Mesodermal cell (in vitro differentiated cells): ENCODE results near the gene UBTF.

Experiments
- H3K27ac ChIP-seq: 2 replicates; pipeline ENCODE4 v1.7.0; 2013; ENCODE audit warnings: mild to moderate bottlenecking, low read depth, low read length, moderate library complexity; ENCODE audit not compliant: severe bottlenecking
- H3K36me3 ChIP-seq: 2 replicates; pipeline ENCODE4 v1.7.1; 2013; ENCODE audit warnings: mild to moderate bottlenecking, low read length, moderate library complexity; ENCODE audit not compliant: control insufficient read depth, insufficient read depth
- H3K4me1 ChIP-seq: one replicate; pipeline ENCODE4 v1.7.1; 2013; ENCODE audit warnings: mild to moderate bottlenecking, low read length; ENCODE audit not compliant: insufficient read depth, control insufficient read depth, poor library complexity, severe bottlenecking
- H3K4me3 ChIP-seq: 2 replicates; pipeline ENCODE4 v1.7.0; 2013; ENCODE audit warnings: low read length, control low read depth, mild to moderate bottlenecking; ENCODE audit not compliant: insufficient read depth, poor library complexity, severe bottlenecking; ENCODE audit errors: extremely low read depth
- H3K9me3 ChIP-seq: 2 replicates; pipeline ENCODE4 v1.7.1; 2013; ENCODE audit warnings: mild to moderate bottlenecking, low read length, moderate library complexity; ENCODE audit not compliant: control insufficient read depth
- WGBS, 2 experiments: methylation state at CpG; one replicate each; pipeline ENCODE4 v1.1.5; 2013; ENCODE audit warnings: missing lambda C conversion rate in 2 of 2; ENCODE audit not compliant: insufficient coverage in 2 of 2; 5-methylcytosine and 5-hydroxymethylcytosine counted together

Gene UBTF

DNA sequence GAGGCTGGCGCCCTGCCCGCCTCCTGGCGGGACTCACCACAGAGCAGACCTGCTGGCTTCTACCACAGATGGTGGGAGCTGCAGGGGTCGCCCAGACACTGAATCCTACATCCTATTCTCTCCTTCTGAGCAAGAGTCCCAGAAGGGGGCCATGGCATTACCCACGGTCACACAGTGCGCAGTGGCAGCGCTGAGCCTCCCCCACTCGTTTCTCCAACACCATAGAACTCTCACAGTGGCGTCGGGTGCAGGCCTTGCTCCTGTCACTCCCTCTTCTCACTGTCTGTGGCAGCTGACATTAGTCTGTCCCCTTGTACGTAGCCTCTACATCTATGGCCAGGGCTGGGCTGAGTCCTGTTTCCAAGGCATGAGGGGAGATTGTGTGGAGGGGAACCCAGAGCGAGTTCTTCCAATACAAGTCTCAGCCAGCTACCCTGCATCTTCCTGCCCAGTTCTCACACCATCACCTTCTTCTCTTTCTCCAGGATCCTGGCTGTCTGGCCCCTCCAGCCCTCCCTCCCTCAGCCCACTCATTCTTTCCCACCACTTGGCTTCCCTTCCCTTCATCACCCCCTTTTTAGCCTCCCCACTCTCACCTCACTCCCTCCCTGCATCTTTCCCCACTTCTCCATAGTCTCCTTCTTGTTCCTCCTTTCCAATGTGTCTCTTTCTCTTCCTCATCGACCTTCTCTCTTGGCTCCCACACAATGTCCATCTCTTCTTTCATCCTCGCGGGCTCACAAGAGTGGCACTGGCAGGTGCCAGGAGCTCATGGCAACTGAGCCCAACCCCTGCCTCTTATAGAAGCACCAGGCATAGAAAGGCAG lies 5.9 kb downstream of the UBTF start:
- 91 to 93% methylated on average over 10 to 14 of the region's 15 CpGs for WGBS, 2 experiments
- H3K36me3 ChIP-seq: peaks cover 77% of the 10 kb centered on the region
- H3K4me1 ChIP-seq: peaks cover 13% of the 10 kb centered on the region
- no peaks in the 10 kb centered on the region for H3K9me3 ChIP-seq
- H3K27ac ChIP-seq: no peak overlapping the region
- no peak overlapping the region for H3K4me3 ChIP-seq

DNA sequence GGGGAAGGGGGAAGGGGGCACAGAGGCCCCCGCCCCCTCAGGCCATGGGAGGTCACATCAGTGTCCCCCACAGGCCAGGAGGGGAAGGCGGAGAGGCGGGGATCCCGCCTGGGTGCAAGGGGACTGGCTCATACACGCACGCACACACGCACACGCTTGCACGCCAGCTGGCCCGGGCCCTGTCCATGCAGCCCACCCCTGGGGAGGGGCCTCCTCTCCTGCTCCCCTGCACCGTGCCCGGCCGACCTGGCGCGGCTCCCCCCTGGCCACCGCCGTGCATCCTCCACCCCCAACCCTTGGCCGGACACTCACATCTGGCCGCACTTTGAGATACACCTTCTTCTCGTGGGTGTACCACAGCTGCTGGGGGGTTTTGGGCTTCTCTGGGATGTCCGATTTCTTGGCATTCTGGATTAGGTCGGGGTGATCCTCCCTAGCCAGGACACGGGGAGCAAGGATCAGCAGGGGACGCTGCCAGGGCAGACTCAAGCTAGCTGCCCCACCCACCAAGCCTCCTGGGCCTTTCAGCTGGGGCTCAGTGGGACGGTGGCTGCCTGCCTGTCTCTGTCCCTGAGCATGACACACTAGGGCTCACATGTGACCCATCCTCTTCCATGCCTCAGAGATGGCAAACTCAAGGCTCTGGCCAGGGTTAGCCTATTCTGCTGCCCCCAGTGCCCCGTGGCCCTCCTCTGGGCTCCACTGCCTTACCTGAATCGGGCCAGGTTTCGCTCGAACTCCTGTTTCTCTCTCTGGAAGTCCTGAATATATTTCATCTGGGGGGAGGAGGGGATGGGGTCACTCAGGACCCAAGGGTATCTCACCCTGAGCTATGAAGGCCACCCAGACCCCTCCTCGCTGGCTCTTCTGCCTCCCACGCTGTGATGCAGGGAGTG lies 6.7 kb downstream of the UBTF start:
- Histone ChIP-seq H3K4me1 (peaks cover 9% of the 10 kb centered on the region), H3K9me3 (no peaks in the 10 kb centered on the region), H3K36me3 (peaks cover 85% of the 10 kb centered on the region), H3K4me3 (no peak overlapping the region), H3K27ac (no peak overlapping the region)
- WGBS, 2 experiments: 92 to 94% methylated on average over 17 to 26 of the region's 31 CpGs

- Histone ChIP-seq H3K36me3 (peaks cover 87% of the 10 kb centered on the region), H3K27ac (no peak overlapping the region), H3K9me3 (no peaks in the 10 kb centered on the region), H3K4me1 (peaks cover 7% of the 10 kb centered on the region), H3K4me3 (no peak overlapping the region)
- WGBS, 2 experiments: 96% methylated on average over 23 to 25 of the region's 30 CpGs
These were observed 7.9 kb downstream of the UBTF start for GRCh38 chr17:44211281-44212265.

- 50% methylated on average over 53 to 60 of the region's 64 CpGs for WGBS, 2 experiments
- no peak overlapping the region for H3K4me3 ChIP-seq
- H3K4me1 ChIP-seq: peaks cover 9% of the 10 kb centered on the region
- H3K36me3 ChIP-seq: peaks cover 79% of the 10 kb centered on the region
- H3K27ac ChIP-seq: peak overlapping the region; percentile 29
- no peaks in the 10 kb centered on the region for H3K9me3 ChIP-seq
These were observed 8.9 kb downstream of the UBTF start for GRCh38 chr17:44210342-44211192.

DNA sequence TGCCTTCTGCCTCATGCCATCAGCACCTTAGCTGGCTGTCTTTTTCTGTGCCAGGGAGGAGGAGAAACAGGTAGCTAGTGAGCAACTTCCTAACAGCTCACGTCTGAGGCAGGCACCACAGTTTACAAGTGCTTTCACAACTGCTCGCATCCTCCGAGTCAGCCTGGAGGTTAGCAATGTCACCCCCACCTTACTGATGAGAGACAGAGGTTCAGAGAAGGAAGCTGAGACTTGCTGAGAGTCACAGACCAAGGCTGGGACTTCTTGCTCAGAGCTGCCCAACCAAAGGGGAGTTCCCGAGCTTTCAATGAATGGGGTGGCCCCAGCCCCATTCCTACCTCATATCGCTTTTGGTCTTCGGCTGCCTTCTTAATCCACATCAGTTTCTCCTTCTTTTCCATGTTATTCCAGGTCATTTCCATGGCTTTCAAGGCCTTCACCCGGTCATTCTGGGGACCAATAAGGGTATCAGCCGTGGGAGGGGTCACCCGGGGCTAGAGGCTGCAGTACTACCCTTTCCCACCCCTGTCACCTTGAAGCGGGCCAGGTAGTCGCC lies 9.6 kb downstream of the UBTF start:
- Histone ChIP-seq H3K9me3 (no peaks in the 10 kb centered on the region), H3K36me3 (peaks cover 72% of the 10 kb centered on the region), H3K4me1 (peaks cover 9% of the 10 kb centered on the region), H3K4me3 (no peak overlapping the region), H3K27ac (peak overlapping the region; percentile 29)
- WGBS, 2 experiments: 81 to 91% methylated on average over 10 to 11 of the region's 11 CpGs

- no peaks in the 10 kb centered on the region for H3K9me3 ChIP-seq
- H3K27ac ChIP-seq: no peak overlapping the region
- H3K4me3 ChIP-seq: no peak overlapping the region
- H3K4me1 ChIP-seq: peaks cover 9% of the 10 kb centered on the region
- H3K36me3 ChIP-seq: peaks cover 56% of the 10 kb centered on the region
- WGBS, 2 experiments: 92 to 100% methylated on average over 4 of the region's 5 CpGs
These were observed 11.7 kb downstream of the UBTF start for GRCh38 chr17:44207743-44208142.

DNA sequence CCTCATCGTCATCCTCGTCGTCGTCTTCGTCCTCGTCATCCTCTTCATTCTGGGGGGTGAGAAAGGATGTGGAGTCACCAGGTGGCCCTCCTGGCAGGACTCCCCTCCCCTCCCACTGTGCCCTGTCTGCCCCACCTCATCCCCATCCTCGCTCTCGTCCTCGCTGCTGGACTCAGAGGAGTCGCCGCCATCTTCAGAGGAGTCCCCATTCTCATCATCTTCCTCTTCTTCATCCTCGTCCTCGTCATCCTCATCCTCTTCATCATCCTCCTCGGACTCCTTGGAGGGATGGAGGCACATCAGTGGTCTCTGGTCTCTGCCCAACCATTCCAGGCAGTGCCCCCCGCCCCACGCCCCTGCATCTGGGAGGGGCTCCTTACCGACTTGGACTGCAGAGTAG lies 12.2 kb downstream of the UBTF start:
- H3K27ac ChIP-seq: no peak overlapping the region
- peaks cover 53% of the 10 kb centered on the region for H3K36me3 ChIP-seq
- H3K4me1 ChIP-seq: peaks cover 9% of the 10 kb centered on the region
- H3K9me3 ChIP-seq: no peaks in the 10 kb centered on the region
- H3K4me3 ChIP-seq: no peak overlapping the region
- 95 to 96% methylated on average over 10 to 13 of the region's 17 CpGs for WGBS, 2 experiments

DNA sequence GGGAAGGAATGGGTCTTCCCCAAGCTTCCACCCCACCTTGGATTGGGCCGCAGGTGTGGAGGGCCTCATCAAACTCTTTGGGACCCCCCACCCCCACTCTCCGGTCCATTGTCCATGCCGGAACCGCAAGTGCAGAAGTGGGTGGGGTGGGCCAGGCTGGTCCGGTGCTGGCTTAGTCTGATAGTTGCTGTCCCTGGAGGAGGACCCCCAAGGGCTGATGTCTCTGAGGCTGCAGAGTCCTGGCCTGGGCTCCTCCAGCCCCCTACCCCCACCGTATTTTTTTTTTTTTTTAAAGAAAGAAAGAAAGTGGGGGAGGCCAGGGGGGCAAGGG lies 12.7 kb downstream of the UBTF start:
- no peaks in the 10 kb centered on the region for H3K9me3 ChIP-seq
- 100% methylated on average over 1 to 4 of the region's 6 CpGs for WGBS, 2 experiments
- peaks cover 48% of the 10 kb centered on the region for H3K36me3 ChIP-seq

DNA sequence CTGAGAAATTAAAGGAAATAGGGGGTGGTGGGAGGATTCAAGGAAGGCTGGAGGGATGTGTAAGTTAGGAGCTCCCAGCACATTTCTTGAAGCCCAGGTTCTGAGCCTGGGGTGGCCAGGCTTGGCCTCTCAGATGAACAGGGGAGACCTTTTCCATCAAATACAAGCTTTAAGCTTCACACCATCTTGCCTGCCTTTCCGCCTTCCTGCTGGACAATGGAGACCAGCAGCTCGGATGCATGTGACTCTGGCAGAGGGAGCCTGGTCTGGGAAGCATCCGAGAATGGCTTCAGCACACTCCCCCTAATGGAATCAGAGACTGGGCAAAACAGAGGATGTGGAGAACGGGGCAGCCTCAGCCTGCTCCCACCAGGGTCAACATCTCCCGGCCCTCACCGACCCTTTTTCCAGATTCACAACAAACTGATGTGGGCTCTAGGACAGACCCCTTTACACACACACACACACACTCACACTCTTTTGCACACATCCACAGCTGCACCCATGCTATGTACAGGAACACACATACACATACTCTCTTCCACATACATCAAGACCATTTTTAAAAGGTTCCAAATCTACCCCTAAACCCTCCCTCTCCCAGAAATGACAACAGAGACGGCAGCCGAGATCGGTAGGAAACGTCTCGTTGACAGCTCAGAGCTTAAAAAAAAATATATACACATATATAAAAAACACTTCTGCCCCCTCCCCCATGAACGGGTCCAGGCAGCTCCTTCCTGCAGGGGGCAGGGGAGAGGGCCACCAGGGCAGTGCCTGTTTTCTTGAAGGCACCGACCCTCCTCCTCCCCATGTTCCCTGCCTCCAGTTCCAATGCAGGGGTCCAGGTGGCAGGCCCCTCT lies 13.3 kb downstream of the UBTF start:
- no peak overlapping the region for H3K4me3 ChIP-seq
- peak overlapping the region; percentile 16 for H3K27ac ChIP-seq
- H3K4me1 ChIP-seq: peaks cover 9% of the 10 kb centered on the region
- H3K36me3 ChIP-seq: peaks cover 42% of the 10 kb centered on the region
- WGBS, 2 experiments: 85 to 89% methylated on average over 8 to 11 of the region's 13 CpGs
- H3K9me3 ChIP-seq: no peaks in the 10 kb centered on the region

More for the DNA sequence above, 12.7 kb downstream of the UBTF start:
- H3K4me3 ChIP-seq: no peak overlapping the region
- peaks cover 9% of the 10 kb centered on the region for H3K4me1 ChIP-seq
- no peak overlapping the region for H3K27ac ChIP-seq
